GM08714 (cell line): Measurements from ENCODE around the gene RAB24.

ENCODE experiments used
- H3K4me3 ChIP-seq: fragments of 200-500 bp; sonication (Bioruptor generic); 2 replicates; pipeline ENCODE4 v1.5.1; 2014; ENCODE audit warnings: mild to moderate bottlenecking, low read length, inconsistent platforms
- ZNF274 ChIP-seq: IDR thresholded peaks from 2 replicates; pipeline ENCODE4 v1.6.1; 2012; ENCODE audit warnings: mild to moderate bottlenecking, low read depth, low read length

The RAB24 gene

GRCh38 chr5:177327539-177328522, 24.3 kb upstream of the RAB24 start:
- TF ChIP-seq ZNF274 = no peak
- H3K4me3 ChIP-seq = no peak overlapping the region

GRCh38 chr5:177325868-177326381, 22.4 kb upstream of the RAB24 start:
- no peak for TF ChIP-seq ZNF274
- H3K4me3 ChIP-seq = no peak overlapping the region

GRCh38 chr5:177320879-177321278, 17.4 kb upstream of the RAB24 start:
- H3K4me3 ChIP-seq = no peak overlapping the region
- TF ChIP-seq ZNF274 = no peak

DNA sequence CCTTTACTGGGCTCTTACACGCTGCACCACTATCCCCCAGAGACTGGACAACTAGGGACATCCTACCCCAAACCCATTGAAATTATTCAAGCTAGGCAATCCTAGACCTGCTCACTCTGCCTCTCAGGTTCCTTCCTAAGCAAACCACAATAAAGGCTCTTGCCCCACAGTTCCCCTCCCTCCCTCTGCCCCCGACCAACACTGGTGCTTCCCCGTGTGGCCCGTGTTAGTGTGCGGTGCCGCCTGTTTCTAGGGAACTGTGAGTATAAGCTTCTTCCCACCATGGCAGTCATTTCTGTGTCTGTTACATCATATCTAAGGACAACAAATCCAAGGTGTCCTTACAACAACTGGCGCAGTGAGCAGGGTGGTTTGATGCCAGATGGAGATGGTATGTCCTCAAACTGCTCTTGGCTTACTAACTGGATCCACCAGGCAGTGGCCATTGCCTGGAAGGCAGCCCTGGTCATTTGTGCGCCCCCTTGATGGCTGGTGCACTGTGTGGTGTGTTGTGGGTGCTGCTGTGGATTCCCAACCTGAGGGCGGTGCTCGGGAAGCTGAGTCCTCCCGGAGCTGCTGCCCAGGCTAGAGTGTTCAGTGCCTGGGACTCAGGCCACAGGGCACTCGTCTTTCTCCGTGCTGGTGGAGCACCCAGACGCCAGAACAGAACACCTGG, 16.5 kb upstream of the RAB24 start:
- TF ChIP-seq ZNF274 = no peak
- no peak overlapping the region for H3K4me3 ChIP-seq

- TF ChIP-seq ZNF274 = no peak
- H3K4me3 ChIP-seq = no peak overlapping the region
Observed at GRCh38 chr5:177317959-177318377, 14.4 kb upstream of the RAB24 start.

DNA sequence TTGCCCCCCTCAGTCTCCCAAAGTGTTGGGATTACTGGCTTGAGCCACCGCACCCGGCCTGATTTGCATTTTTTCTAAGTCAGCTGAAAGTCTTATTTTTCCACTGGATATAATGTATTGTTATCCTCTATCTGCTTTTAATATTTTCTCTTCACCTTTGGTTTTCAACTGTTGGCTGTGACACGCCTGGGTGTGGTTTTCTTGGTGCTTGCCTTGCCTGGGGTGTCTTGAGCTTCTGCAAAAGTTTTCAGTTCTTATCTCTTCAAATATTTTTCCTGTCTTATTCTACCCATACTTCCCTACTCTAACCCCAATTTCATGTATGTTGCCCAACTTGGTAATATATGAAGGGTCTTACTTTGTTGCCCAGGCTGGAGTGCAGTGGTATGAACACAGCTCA, 12.5 kb upstream of the RAB24 start:
- TF ChIP-seq ZNF274 = no peak
- no peak overlapping the region for H3K4me3 ChIP-seq

GRCh38 chr5:177315411-177315810, 11.9 kb upstream of the RAB24 start:
- H3K4me3 ChIP-seq = no peak overlapping the region
- no peak for TF ChIP-seq ZNF274

DNA sequence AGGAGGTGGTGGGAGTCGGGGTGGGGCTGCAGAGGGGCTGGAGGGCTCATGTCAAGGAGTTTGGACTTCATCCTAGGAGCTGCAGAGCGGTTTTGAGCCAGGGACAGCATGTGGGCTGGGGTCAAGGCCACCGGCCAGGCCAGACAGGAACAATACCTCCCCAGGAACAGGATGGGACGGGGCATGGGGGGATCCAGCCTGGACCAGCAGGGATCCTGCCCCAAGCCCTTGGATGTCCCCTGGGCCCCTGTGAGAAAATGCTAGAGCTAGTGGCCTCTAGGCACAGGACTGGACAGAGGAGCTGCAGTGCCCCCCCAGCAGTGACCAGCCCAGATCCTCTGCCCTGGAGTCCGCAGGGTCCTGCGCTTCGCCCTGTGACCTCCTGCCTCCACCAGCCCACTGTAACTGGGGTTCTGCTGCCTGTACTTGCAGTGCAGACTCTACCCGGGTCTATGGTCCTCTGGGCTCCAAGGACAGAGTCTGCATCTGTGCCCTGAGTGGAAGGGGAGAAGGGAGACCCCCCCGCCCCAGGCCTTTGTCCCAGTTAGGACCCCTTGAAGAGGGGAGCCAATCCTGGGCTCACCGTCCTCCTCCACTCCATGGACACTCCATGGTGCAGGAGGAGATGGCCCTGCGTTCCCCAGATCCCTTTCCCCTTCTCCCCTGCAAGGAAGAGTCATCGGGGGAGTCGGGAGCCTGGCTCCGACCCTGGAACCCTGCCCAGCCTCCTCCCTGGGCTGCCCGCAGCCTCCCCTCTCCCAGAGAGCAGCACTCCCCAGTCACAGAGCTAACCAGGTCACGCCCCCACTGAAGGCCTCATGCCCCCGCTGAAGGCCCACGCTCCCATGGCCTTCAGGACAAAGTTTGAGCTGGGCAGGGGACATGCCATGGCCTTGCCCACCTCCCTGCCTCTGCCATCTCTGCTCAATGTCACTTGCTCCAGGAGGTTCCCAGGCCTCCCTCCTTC, 11.1 kb upstream of the RAB24 start:
- TF ChIP-seq ZNF274 = no peak
- H3K4me3 ChIP-seq = no peak overlapping the region

GRCh38 chr5:177313561-177314259, 10.2 kb upstream of the RAB24 start:
- TF ChIP-seq ZNF274 = no peak
- H3K4me3 ChIP-seq = no peak overlapping the region

DNA sequence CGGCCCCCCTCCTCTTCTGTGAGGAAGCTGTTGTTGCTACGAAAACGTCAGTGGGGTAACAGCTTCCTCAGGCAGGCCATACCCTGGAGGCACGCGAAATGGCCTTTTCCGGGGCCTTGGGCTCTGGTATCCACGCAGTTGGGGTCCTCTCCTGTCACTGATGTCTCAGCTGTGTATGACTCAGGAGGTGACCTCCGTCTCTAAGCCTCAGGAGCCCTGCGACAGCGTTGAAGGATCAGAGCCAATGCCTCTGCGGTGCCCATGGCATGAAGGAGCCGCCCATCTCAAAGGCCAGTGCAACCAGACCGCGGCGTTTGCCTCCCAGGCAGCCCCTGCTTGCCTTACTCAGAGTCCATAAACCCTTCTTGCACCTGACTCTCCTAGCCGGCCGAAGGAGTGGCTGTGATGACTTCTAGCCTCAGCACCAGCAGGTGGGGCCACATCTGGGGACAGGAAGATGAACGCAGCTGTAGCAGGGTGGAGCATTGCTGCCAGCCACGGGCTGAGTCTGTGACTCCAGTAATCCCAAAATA, 9.2 kb upstream of the RAB24 start:
- no peak for TF ChIP-seq ZNF274
- H3K4me3 ChIP-seq = peak overlapping the region; percentile 70

GRCh38 chr5:177311723-177312648, 8.5 kb upstream of the RAB24 start, which contains the start of gene MXD3:
MXD3 (minus strand) TSS chr5:177311898; CDS start chr5:177311830, 68 bp downstream.
- H3K4me3 ChIP-seq = peak within 1 kb of the TSS; percentile 83
- TF ChIP-seq ZNF274 = no peak

DNA sequence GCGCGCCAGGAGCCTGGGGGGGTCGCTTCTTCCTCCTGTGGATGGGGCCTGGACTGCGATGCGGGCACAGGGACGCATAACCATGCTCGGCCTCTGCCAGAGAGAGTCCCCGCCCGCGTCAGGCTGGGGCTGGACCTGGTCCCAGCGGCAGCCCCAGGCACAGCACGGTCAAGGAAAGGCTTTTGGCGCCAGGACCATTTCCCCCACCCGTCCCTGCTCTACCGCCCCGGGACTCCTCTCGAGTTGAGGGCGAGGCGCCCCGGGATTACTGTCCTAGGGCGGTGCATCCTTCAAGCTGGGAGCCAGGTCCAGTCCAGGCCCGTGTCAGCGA, 7.8 kb upstream of the RAB24 start:
- peak overlapping the region; percentile 83 for H3K4me3 ChIP-seq
- no peak for TF ChIP-seq ZNF274
